GM08714 (cell line): Measurements from ENCODE around the gene SOCS3.
"Not testable (repeated sequence)": the region's sequence is repeated elsewhere in the genome, so short reads cannot be mapped to it uniquely, and the experiment has no call there.

Source experiments
- H3K4me3 ChIP-seq: fragments of 200-500 bp; sonication (Bioruptor generic); 2 replicates; pipeline ENCODE4 v1.5.1; 2014; ENCODE audit warnings: mild to moderate bottlenecking, low read length, inconsistent platforms
- ZNF274 ChIP-seq: IDR thresholded peaks from 2 replicates; pipeline ENCODE4 v1.6.1; 2012; ENCODE audit warnings: mild to moderate bottlenecking, low read depth, low read length

SOCS3 gene

DNA sequence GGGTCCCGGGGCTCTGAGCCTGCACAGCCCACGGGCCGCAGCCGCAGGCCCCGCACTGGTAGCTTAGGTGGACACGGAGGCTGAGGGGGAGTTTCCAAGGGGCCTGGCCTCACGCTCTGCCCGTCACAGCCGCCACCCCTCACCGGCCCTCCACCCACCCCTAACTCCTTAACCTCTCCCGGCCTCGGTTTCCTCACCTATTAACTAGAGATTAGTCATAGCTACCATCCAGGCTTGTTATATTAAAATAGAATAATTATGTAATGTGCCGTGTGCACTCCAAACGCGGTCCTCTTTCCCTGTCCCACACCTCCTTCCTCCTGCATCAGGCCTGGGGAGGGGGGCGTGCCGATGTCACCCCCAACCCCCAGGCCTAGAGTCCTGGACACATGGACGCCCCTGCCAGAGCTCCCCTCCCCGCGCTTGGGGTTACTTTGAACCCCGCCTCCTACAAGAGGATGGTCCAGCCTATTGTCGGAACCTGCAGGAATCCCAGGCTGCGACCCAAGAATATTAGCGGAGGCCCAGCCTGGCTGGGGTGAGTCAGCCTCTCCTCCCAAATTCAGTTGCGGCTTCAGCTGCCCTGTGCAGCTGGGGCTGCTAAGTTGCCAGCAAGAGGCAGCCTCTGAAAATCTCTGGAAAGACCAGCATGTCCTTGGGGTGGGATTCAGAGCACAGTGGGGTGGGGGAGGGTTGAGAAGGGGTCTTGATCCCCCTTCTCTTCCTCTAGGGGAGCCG lies 17.3 kb downstream of the SOCS3 start:
- H3K4me3 ChIP-seq = no peak overlapping the region; the same call in 1 of the 2 replicates
- no peak for TF ChIP-seq ZNF274

DNA sequence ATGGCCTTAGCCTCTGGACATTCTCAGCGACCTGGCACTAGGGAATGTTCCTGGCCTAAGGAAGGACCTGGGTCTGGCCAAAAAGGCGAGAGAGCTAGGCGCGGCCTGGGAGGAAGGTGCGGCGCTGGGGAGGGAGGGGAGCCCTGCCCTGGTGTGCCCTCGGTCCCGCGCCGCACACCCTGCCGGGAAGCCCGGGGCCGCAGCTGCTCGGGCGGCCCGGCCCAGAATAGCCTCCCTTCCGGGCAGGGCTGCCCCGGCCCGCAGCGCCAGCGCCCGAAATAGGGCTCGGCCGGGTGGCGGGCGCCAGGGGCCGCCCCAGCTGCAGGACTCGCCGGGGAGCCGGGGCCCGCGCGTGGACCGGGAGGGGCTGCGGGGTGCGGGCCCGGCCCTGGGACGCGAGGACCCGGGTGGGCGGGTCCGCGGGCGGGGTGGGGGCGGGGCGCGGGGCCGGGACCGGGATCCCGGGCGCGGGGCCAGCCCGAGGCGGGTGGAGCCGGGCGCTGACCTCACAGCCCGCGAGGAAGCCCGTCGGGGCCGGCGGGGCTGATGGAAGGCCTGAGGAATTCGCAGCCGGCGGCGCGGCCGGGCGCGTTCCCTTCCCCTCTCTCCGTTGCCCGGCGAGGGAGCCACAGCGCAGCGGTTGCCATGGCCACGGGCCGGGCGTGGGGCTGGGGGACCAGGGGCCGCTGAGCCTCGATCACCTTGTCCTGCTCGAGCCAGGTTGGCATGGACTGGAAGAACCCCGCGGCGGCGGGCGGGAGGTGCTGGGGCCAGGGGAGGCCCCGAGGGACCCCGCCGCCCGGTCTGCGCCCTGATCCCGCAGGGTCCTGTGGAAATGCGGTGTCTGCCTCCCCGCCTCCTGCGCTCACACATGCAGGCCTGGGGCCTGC lies 18.1 kb downstream of the SOCS3 start:
- no peak for TF ChIP-seq ZNF274
- H3K4me3 ChIP-seq = no peak overlapping the region; the same call in 1 of the 2 replicates

DNA sequence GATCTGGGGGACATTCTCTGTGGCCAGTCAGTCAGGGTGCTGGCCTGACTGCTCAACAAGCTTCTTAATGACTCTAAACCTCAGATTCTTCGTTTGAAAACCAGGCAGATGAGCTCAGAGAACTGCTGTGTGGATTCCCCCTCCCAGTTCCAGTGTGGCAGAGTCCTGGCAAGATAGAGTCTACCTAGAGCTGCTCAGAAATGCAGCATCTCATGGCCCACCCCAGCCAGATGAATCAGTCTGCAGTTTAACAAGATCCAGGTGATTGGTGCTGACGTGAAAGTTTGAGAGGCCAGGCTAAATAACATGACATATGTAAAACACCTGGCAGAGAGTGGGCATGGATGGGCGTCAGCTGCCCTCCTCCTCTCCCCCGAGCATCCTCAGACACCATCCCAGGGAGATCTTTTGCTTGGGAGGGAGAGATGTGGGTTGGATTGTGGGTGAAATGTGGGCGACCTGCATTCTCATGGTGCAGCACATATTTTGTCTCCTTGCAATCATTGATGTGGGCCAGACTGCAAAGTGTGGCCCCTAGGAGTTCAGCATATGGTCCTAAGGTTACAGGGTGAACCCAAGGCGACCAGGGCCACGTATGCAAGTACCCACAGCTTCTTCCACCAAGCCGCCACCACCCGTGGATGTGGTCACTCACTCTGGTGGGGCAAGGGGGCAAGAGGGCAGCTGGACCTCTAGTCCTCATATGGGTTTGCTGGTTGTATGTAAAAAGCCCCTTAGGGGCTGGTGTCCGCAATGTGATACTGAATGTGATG lies 19.5 kb downstream of the SOCS3 start:
- TF ChIP-seq ZNF274 = no peak
- no peak overlapping the region for H3K4me3 ChIP-seq

DNA sequence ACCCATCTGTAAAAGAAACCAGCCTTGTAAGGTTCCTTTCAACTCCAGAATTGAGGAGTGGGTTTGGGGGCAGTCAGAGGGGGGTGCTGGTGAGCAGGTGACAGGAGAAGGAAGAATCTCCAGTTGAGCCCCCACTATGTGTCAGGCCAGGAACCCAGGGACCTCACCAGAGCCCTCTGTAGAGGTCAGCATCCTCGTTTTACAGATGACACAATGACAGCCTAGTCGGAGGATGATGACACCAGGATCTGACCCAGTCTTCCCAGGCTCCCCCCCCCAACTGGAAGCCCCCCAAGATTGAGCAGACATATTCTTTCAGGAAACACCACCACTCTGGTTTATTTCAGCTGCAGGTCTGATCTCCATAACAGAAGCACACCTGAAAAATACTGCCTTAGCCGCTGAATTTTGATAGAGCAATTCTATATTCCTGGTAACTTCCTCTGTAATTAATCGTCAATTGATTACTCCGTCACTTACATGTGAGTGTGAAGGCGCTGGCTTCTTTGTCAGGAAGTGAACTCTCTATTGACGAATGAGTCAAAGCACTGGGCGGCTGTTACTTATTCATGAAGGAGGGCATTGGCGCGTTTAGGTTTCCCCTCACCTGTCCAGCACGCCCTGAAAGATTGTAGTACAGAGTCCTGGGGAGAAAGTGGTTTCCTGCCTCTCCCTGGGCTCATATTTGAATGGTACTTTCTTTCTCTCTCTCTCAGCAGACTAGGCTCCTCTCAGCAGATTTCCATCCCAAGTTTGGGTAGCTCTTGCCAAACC lies 21.2 kb downstream of the SOCS3 start:
- TF ChIP-seq ZNF274 = no peak
- no peak overlapping the region; the same call in 1 of the 2 replicates for H3K4me3 ChIP-seq

DNA sequence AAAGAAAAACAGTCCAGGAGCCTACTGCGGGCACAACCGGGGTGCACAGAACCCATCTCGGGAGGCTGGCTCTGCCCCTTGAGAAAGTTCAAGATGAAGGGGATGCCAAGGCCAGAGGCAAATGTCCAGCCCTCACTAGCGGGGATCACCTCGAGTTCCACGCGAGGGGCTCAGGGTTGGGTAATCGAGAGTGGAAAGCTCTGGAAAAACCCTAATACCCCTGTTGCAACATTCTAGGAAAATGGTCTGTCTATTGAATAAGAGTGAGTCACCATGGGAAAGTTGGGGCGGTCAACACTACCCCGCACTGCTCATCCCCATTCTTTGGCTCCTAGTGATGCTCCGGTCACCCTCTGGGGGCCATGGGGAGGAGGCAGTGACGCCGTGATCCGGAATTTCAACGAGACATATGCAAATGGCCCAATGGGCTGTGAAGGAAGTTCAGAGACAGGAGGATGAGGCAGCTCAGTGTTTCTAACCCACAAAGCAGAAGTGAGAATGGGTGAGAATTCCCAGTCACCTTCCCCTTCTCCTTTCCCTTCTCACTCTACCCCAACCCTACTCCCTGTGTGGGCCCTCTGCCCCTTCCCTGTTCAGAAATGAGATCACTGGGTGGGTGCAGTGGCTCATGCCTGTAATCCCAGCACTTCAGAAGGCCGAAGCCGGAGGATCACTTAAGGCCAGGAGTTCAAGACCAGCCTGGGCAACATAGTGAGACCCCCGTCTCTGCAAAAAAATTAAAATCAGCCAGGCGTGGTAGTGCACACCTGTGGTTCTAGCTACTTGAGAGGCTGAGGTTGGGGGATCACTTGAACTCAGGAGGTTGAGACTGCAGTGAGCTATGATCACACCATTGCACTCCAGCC lies 22.4 kb downstream of the SOCS3 start:
- H3K4me3 ChIP-seq = no peak overlapping the region
- no peak for TF ChIP-seq ZNF274

DNA sequence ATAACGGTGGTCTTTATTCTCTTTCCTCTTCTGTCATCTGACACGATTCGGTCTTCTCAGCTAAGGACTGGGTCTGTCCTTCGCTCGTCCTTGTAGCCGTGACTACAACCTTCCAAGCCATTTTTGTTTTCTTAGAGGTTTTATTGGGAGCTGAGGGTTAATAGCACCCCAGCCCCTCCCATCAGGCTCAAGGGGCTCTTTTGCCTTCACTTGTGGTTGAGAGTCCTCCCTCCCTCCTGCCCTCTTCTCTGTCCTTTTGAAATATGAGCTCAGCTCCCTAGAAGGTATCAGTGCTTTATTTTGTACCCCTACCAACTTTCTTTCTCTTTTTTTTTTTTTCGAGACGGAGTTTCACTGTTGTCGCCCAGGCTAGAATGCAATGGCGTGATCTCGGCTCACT lies 24.7 kb downstream of the SOCS3 start:
- no peak overlapping the region for H3K4me3 ChIP-seq
- TF ChIP-seq ZNF274 = no peak

DNA sequence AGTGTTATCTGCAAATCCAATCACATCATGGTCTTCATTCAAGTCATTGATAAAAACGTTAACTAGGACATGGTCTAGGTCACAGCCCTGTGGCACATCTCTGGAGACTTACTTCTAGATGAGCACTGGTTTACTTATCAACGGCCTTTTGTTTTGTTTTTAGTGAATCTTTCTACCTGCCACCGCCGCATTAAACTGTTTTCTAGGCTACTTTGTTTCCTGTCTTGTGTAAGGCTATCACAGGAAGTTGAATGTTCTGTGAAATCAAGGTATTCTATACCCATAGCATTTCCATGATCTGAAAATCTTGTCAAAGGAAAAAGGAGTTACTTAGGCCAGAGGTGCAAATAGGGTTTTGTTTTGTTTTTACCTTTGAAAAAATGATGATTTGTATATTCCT lies 26.9 kb downstream of the SOCS3 start:
- no peak overlapping the region for H3K4me3 ChIP-seq
- no peak for TF ChIP-seq ZNF274

DNA sequence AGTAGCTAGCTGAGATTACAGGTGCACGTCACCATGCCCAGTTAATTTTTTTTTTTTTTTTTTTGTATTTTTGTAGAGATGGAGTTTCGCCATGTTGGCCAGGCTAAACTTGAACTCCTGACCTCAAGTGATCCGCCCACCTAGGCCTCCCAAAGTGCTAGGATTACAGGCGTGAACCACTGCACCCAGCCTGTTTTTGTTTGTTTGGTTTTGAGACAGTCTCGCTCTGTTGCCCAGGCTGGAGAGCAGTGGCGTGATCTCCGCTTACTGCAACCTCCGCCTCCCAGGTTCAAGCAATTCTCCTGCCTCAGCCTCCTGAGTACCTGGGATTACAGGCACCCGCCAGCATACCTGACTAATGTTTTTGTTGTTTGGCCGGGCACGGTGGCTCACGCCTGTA lies 28.5 kb downstream of the SOCS3 start:
- not testable (repeated sequence) for H3K4me3 ChIP-seq

DNA sequence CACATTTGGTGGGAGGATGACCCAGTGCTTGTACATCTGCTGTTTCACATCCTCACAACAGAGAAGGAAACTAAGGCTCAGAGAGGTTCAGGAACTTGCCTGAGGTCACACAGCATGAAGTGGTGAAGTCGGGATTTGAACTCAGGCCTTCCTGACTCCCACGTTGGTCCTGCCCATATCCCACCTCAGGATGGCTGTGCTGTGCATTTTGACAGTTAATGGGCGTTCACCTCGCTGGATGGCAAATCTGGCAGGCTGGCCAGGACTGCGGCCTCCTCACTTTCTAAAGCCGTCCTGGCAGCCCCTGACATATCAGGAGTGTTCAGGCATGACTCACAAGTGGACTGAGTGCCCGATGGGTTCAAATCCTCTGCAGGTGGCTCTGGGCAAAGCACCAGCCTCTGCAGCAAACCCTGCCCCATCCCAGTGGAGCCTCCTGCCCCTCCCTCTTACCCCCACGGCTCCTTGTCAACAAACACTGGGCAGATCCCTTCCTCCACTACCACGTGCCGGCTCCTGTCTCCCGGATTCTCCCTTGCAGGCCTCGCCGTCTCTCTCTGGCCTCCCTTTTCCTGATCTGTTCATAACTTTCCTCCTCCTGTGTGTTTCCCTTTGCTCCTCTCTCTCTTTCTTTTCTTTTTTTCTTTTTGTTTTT lies 29.2 kb downstream of the SOCS3 start:
- H3K4me3 ChIP-seq = no peak overlapping the region
- no peak for TF ChIP-seq ZNF274

DNA sequence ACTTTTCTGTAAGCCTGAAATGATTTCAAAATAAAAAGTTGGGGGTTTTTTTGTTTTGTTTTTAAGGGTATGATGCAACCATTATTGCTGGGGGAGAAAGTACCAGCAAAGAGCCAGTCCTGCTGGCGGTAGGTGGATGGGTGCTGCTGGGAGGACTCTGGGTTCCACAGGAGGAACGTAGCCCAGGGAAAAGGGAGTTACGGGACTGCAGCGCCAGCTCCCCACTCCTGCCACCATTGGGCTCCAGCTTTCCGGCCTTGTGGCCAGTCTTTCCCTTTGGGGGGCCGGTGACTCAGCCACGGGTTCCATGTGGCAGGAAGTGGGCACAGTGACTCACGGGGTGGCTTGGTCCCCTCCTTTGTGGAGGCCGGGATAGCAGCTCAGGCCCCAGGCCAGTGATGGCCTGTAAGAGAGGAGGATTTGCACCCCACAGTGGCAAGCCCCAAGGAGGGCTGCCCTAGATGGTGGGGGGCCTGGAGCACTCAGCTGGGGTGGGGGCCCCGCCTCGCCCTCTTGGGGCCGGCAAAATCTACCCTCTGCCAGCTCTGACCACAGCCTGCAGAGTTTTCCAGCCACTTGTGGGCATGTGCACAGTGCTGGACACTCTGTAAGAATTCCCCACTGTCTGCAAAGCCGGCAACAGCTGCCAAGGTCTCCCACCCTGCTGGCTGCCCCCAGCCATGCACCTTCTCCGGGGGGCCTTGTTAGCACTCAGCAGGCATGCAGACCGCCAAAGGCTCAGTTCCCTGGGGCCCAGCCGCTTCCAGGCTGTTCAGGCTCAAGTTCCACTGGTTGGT lies 30.4 kb downstream of the SOCS3 start:
- TF ChIP-seq ZNF274 = no peak
- no peak overlapping the region for H3K4me3 ChIP-seq

DNA sequence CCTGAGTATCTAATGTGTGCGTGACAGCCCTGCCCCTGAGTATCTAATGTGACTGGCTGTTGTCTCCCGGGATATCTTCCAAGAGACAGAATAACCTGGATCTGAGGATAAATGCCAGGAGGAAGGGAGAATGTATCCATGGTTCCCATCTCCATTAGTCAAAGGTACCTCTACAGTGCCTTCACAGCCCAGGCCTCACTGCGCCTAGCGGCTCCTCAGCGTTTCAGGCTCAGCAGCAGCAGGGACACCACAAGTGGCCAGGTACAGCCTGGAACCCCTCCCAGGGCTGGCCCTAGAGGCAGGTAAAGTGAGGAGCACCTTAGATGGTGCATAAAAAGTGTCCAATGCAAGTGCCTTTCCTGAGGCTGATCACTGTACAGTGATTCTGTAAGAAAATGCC lies 32.0 kb downstream of the SOCS3 start:
- no peak overlapping the region for H3K4me3 ChIP-seq
- TF ChIP-seq ZNF274 = no peak
